GM15510 (cell line): ENCODE results near the gene MAP2K7.

ENCODE experiments used
- POLR2A ChIP-seq: IDR thresholded peaks from 3 replicates; pipeline ENCODE4 v1.6.1; 2011; ENCODE audit warnings: borderline replicate concordance; ENCODE audit not compliant: insufficient read length; ENCODE audit errors: extremely low read depth

The MAP2K7 gene

DNA sequence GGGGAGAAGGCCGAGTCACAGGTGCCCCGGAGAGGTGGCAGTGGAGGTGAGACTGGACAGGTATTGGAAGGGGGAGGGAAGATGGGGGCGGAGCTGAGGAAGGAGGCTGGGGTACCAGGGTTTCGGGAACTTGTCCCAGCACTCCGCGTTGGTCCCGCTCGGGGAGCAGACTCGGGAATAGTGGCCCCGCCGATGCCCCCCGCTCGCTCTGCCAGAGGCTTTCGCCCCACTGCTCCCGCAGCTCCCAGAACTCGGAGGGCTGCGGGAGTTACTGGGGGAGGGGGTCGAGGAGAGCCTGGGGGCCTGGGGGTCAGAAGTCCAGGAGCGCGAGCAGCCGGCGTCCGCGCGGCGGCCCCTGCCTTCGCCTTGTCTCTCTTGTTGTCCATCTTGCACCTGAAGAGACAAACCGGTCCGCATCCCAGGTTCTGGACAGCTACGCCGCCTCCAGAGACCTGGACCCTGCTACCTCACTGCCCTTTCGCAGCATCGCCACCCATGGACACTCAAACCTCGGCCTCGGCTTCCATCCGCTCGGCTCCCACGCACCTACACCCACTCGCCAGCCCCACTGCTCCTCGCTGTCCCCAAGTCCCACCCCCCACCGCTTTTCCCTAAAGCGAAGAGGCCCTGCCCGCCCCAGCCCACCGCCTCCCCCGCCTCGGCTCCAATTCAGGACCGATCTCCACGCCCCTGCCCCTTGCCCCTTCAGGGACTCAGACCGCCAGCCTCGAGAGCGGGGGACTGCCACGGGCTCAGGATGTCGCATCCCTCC lies 30.2 kb upstream of the MAP2K7 start:
- TF ChIP-seq POLR2A = no peak

DNA sequence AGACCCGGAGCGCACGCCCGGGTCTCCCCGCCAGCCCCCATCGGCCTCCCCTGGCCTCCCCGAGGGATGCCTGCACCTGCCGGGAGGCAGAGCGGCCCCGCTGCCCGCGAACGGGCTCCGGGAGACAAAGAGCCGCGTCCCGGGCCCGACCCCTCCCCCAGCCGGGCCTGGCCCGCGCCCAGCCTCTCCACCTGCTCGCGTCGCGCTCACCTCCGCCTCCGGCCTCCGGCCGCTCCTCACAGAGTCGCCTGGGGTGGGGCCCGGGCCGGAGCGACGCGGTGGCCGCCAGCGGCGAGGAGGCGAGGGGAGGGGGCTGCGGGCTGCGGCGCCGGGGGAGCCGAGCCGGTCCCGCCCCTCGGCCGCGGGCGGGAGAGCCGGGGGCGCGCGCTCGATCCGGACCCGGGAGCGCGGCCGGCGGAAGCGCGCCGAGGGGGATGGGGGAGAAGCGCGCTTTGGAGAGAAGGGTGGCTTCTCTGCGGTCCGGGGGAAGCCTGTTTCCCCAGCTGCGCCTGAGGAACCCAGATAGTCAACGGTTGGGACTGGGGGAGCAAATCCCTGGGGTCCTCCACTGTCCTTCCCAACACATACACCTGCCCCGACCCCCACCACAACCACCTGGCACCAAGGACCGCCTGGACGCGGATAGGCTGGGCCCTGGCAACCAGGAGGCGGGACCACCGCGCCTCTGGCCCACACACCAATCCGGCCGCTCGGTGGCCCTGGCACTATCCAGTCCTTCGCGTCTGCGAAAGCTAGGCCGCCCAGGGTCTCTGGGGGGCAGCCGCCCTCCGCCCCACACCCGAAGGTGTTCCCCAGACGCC lies 29.4 kb upstream of the MAP2K7 start, which contains the start of gene PRR36:
TSS of gene PRR36 (minus strand) at position 315 of the 821 bp plus-strand sequence. CDS start 701 bp downstream, outside the sequence.
- TF ChIP-seq POLR2A = no peak

DNA sequence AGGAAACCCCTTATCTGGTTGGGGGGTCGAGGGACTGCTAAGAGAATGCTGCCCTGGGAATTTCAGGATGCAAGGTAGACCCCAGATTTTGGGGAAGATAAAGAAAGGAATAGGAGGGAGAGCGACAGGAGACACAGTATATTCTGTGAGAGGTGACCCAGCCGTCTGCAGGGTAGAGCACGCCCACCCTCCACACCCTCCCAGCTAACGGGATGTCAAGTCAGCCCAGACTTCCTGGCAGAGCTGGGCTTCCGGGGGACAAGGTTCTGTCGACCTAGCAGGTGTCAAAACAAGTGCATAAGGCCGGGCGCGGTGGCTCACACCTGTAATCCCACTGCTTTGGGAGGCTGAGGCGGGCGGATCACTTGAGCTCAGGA lies 28.8 kb upstream of the MAP2K7 start:
- no peak for TF ChIP-seq POLR2A

DNA sequence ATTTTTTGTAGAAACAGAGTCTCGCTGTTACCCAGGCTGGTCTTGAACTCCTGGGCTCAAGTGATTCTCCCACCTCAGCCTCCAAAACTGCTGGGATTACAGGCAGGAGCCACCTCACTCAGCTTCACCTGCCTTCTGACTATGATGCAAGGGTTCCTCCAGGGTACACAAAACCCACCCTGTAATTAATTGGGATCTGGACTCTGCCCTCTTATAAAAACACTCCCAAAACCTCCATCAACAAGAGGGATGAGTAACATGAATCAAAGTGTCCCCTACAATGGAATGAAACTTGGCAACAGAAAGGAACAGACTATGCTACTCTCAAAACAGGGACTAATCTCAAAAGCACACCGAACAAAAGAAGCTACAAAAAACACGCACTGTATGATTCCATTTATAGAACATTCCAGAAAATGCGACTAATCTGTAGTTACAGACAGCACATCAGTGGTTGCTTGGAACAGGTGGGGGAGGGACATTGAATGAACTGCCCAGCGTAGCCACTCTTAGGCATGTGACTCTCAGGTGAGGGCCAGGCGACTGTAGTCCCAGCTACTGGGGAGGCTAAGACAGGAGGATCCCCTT lies 26.3 kb upstream of the MAP2K7 start:
- no peak for TF ChIP-seq POLR2A

DNA sequence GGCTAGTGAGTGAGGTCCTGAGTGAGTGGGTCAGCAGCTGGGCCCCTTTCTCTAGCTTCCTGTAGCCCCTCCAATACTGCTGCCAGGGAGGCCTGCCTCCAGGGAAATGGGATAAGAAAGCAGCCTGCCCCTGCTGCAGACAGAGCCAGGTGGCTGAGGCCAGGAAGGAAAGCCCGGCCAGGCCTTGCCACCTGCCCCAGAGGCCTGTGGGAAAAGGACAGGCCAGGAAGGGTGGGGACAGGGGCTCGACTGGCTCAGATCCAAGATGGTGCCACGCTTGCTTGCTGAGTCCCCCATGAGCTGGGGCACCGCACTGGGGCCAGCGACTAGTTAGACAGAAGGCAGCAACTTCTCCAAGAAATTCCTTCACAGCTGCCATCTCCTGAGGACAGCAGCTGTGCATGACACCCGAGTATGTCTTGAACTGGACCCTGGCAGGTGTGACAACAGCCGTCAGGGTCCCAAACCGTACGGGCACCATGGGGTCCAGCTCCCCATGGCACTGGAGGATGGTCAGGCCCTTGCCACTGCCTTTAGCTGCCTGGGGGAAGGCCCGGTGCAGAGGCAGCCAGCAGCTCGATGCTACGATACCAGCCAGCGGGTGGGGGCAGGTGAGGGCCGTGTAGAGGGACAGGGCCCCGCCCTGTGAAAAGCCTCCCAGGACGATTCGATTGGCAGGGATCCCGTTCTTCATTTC lies 24.4 kb upstream of the MAP2K7 start:
- no peak for TF ChIP-seq POLR2A

DNA sequence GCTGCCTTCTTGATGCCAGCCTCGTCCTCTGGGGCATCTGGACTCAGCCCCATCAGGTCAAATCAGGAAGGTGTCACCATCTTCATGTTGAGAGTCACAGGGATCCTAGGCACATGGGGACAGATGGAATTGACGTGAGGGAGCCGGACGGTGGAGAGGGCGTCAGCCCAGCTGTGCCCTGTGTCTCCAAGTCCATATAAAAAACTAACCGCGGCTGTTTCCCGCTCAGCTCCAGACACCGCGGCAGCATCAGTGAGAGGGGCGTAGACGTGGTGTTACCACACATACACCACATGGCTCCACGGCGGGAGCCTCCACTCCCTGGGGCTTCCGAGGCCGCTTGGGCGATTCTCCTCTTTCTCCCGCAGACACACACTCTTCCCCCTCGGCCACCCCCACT lies 23.8 kb upstream of the MAP2K7 start:
- no peak for TF ChIP-seq POLR2A

DNA sequence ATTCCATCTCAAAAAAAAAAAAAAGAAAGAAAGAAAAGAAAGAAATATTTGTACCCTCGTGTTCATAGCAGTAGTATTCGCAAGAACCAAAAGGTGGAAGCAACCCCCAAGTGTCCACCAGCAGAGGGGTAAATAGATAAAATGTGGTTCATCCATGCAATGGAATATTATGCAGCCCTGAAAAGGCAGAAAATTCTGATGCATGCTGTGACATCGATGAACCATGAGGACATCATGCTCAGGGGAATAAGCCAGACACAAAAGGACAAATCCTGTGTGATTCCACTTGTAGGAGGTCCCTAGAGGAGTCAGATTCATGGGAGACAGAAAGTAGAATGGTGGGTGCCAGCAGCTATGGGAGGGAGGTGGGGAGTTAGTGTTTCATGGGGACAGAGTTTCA lies 21.8 kb upstream of the MAP2K7 start:
- TF ChIP-seq POLR2A = no peak

DNA sequence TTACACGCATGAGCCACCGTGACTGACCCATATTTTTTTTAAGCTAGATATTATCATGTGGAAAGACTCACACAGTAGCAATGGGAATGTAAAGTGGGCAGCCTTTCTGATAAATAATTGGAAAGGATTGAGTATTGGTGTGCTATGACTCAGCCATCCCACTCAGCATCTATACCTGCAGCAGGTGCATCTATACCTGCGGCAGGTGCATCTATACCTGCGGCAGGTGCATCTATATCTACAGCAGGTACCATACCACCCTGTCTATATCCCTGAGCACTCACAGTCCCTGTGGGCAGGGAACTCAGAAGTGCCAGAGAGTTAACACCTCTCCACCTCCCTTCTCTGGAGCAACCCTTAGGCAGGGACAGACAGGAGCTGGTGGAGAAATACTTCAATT lies 20.6 kb upstream of the MAP2K7 start:
- TF ChIP-seq POLR2A = no peak

DNA sequence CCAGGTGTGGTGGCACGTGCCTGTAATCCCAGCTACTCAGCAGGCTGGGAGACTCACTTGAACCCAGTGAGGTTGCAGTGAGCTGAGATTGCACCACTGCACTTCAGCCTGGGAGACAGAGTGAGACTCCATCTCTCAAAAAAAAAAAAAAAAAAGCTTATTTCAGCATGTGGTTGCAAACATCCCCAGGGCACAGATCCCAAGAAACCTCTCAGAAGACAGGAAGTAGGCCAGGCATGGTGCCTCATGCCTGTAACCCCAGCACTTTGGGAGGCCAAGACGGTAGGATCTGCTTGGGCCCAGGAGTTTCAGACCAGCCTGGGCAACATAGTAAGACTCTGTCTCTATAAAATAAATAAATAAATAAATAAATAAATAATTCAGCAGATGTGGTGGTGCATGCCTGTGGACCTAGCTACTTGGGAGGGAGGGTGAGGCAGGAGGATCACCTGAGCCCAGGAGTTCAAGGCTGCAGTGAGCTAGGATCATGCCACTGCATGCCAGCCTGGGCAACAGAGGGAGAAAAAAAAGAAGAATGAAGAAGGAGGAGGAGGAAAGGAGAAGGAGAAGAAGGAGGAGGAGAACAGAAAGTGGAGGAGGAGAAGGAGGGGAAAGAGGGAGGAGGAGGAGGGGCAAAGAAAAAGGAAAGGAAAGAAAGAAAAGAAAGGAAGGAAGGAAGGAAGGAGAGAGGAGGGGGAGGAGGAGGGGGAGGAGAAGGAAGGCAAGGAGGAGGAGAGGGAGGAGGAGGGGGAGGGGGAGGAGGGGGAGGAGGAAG lies 19.7 kb upstream of the MAP2K7 start:
- TF ChIP-seq POLR2A = no peak

DNA sequence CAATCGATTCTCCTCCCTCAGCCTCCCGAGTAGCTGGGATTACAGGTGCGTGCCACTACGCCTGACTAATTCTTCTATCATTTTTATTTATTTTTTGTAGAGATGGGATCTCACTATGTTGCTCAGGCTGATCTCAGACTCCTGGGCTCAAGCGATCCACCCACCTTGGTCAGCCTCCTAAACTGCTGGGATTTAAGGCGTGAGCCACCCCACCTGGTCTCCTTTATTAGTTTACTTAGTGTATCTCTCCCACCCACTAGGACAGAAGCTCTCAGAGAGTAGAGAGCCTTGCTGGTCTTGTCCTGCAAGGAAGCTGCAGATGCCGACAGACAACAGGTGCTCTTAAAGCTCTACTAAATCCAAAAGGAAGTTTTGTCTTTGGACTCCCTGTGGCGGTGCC lies 17.9 kb upstream of the MAP2K7 start:
- TF ChIP-seq POLR2A = no peak

DNA sequence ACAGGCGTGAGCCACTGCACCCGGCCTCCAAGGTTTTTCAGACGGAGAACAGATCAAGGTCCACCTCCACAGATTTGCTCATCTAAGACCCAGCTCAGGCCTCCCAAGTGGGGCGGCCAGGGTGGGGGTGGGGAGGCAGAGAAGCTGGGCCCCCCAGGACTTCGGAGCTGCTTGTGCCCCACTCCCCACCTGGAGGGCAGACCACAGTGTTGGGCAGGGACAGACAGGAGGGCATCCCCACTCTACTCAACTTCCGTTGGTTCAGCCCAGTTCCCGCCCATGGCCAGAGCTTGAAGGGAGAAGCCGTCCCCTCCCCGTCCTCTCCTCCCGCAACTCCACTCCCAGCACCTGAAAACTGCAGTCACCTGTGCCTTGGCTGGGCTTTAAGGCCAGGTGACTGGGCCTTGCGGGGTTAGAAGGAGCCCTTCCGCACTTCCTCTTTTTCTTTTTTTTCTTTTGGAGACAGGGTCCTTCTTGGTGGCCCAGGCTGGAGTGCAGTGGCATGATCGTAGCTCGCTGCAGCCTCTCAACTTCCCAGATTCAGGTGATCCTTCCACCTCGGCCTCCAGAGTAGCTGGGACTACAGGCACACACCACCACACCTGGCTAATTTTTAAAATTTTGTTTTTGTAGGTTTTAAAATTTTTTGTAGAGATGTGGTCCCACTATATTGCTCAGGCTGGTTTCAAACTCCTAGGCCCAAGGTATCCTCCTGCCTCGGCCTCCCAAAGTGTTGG lies 16.1 kb upstream of the MAP2K7 start:
- no peak for TF ChIP-seq POLR2A

DNA sequence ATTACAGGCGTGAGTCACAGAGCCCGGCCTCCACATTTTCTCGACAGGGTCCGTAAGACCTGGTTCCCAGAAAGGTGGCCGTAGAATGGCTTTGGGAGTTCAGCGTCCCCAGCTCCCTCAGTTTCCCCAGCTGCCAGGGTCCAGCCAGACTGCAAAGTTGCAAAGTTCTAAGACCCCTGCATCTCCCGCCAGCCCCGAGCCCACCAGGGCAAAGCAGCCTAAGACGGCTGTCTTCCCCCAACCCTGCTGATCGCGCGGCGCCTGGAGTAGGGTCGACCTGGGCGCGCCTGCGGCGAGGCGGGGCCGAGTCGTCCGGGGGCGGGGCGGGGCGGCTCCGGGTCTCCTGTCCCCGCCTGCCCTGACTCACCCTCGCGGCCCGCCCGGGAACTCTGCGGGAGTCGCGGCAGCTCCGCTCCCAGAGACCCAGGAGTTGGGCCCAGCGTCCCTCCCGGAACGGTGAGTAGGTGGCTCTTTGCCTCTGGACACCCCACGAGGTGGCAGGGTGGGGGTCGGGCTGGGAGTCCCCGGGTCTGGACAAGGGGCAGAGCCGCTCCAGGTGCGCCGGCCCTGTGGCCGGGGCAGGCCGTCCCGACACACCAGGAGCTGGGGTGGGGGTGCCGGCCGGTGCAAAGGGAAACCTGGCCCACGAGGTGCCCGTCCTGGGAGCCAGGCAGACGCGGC lies 15.4 kb upstream of the MAP2K7 start, which contains the start of gene LRRC8E:
TSS of gene LRRC8E (plus strand) at position 366 of the 681 bp plus-strand sequence. CDS start 7,094 bp downstream, outside the sequence.
- no peak for TF ChIP-seq POLR2A

DNA sequence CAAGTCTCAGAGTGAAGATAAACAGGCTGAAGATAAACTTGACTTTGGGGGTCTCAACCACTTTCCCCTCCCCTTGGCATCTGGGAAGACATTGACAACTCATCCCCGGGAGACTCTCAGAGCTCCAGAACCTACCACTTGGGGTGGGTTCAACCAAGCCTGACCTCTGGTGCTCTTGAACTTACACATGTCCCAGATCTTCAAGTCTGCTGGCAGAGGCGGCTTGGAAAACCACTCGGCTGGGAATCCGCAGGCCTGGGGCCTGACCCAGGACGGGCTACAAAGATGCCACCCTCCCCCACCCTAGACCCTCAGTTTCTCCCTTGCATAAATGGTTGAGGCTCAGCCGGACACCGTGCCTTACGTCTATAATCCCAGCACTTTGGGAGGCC lies 14.9 kb upstream of the MAP2K7 start:
- no peak for TF ChIP-seq POLR2A
